ENCODE results near the gene CERKL.

DNA sequence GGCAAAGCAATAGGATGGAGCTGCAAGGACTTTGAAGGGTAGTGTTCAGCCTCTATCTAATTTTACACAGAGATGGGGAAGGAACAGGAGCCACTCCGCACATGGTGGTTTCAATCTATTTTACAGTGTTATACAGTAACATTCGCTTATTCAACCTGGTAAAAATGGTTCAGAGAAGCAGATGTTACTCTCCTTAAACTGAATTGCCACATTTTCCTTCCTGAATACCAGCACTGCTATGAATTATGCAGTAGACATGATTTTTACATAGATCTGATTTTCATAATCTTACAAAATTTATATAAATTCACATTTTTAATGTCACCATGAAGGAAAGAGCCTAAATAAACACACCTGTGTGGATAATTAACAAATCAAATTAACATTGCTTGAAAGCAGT, 114.7 kb downstream of the CERKL start:
- TF ChIP-seq, protein P1, sequence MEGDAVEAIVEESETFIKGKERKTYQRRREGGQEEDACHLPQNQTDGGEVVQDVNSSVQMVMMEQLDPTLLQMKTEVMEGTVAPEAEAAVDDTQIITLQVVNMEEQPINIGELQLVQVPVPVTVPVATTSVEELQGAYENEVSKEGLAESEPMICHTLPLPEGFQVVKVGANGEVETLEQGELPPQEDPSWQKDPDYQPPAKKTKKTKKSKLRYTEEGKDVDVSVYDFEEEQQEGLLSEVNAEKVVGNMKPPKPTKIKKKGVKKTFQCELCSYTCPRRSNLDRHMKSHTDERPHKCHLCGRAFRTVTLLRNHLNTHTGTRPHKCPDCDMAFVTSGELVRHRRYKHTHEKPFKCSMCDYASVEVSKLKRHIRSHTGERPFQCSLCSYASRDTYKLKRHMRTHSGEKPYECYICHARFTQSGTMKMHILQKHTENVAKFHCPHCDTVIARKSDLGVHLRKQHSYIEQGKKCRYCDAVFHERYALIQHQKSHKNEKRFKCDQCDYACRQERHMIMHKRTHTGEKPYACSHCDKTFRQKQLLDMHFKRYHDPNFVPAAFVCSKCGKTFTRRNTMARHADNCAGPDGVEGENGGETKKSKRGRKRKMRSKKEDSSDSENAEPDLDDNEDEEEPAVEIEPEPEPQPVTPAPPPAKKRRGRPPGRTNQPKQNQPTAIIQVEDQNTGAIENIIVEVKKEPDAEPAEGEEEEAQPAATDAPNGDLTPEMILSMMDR (IDR thresholded peaks at IDR 0.05) = no peak
- TF ChIP-seq POLR2A (IDR thresholded peaks at IDR 0.05) = no peak
